Hematopoietic multipotent progenitor cell treated with erythropoietin and hydrocortisone succinate and interleukin-3 and kit ligand, for 15 days (in vitro differentiated cells): ENCODE measurements around the gene NABP2.
"Not testable (repeated sequence)": the region's sequence is repeated elsewhere in the genome, so short reads cannot be mapped to it uniquely, and the experiment has no call there.

ENCODE experiments used
- DNase-seq: peaks from one replicate; pipeline ENCODE4 v3.0.0-alpha.2; 2015; ENCODE audit warnings: low spot score

NABP2 gene

GRCh38 chr12:56224102-56224701 is at the start of gene NABP2:
TSS of gene NABP2 (plus strand) at chr12:56224342. CDS start at chr12:56224857, 515 bp downstream.
- peak; percentile 94 for DNase-seq

GRCh38 chr12:56178347-56178746 is 45.8 kb upstream of the NABP2 start:
- no peak for DNase-seq

- DNase-seq: no peak
These were observed 37.2 kb upstream of the NABP2 start for GRCh38 chr12:56186957-56187356.

- DNase-seq: no peak
These were observed 35.9 kb upstream of the NABP2 start for GRCh38 chr12:56188131-56188777.

- no peak for DNase-seq
These were observed 35.4 kb upstream of the NABP2 start for GRCh38 chr12:56188778-56189098.

GRCh38 chr12:56189099-56189917 is 34.8 kb upstream of the NABP2 start, which contains the start of gene SMARCC2:
TSS of gene SMARCC2 (minus strand) at chr12:56189483. CDS start at chr12:56189461, 22 bp downstream.
- peak; percentile 89 for DNase-seq

- peak; percentile 72 for DNase-seq
These were observed 34.0 kb upstream of the NABP2 start for GRCh38 chr12:56189918-56190694.

GRCh38 chr12:56190695-56191155 is 33.4 kb upstream of the NABP2 start:
- no peak for DNase-seq

GRCh38 chr12:56192582-56192981 is 31.6 kb upstream of the NABP2 start:
- DNase-seq: no peak

GRCh38 chr12:56193025-56193578 is 31.0 kb upstream of the NABP2 start:
- peak; percentile 91 for DNase-seq

- DNase-seq: not testable (repeated sequence)
These were observed 27.2 kb upstream of the NABP2 start for GRCh38 chr12:56196818-56197550.

- DNase-seq: no peak
These were observed 26.1 kb upstream of the NABP2 start for GRCh38 chr12:56197921-56198635.

- DNase-seq: no peak
These were observed 25.3 kb upstream of the NABP2 start for GRCh38 chr12:56198836-56199235.

GRCh38 chr12:56202366-56202765 is 21.8 kb upstream of the NABP2 start:
- DNase-seq: no peak

- no peak for DNase-seq
These were observed 21.3 kb upstream of the NABP2 start for GRCh38 chr12:56202838-56203237.

GRCh38 chr12:56204275-56204674 is 19.9 kb upstream of the NABP2 start:
- DNase-seq: no peak

- DNase-seq: no peak
These were observed 18.7 kb upstream of the NABP2 start for GRCh38 chr12:56205445-56205844.

GRCh38 chr12:56206452-56207166 is 17.5 kb upstream of the NABP2 start:
- peak; percentile 67 for DNase-seq

GRCh38 chr12:56208006-56208405 is 16.1 kb upstream of the NABP2 start:
- no peak for DNase-seq

- DNase-seq: peak; percentile 63
These were observed 11.8 kb upstream of the NABP2 start for GRCh38 chr12:56212361-56212760.
